ENCODE measurements around the gene GPSM1.

GPSM1 gene

DNA sequence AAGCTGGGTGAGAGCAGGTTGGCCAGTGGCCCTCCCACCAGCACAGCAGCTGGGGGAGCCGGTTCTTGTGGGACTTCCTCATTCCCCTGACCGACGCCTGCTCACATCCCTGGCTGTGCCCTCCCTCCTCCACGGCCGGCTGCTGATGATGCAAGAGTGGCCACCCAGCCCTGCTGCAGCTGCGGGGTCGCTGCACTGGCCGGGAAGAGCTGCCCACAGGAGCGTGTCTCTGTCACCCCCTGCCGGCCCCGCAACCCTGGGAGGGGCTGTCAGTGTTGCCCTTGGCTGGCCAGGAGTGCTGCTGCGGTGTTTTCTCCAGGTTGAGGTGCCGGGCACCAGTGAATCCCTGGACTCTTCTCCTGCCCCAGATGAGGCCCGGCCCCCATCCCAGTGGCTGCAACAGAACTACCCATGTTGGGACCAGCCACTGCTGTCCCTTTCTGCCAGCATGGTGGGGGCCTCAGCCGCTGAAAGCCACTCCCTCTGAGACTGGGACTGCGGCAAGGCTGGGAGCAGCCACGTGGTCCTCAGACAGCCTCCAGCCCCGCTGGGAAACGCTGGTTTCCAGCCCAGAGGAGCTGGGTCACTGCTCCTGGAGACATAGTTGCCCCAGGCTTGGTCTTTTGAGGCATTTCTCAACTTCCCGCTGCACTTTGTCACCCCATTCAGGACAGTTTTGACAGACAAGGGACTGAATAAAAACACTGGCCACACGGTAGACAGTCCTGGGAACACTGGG is 45.4 kb downstream of the GPSM1 start:
- peak overlapping the region in 1 of 2 donors; percentile 0 for H3K4me3 ChIP-seq (replicated peaks in 1 of 2; ENCODE audit: low read depth in 2 of 2, low read length in 2 of 2)
- DNase-seq (ENCODE audit: low read depth in 2 of 2) = peak; percentile 69 to 80
- TF ChIP-seq, protein P1, sequence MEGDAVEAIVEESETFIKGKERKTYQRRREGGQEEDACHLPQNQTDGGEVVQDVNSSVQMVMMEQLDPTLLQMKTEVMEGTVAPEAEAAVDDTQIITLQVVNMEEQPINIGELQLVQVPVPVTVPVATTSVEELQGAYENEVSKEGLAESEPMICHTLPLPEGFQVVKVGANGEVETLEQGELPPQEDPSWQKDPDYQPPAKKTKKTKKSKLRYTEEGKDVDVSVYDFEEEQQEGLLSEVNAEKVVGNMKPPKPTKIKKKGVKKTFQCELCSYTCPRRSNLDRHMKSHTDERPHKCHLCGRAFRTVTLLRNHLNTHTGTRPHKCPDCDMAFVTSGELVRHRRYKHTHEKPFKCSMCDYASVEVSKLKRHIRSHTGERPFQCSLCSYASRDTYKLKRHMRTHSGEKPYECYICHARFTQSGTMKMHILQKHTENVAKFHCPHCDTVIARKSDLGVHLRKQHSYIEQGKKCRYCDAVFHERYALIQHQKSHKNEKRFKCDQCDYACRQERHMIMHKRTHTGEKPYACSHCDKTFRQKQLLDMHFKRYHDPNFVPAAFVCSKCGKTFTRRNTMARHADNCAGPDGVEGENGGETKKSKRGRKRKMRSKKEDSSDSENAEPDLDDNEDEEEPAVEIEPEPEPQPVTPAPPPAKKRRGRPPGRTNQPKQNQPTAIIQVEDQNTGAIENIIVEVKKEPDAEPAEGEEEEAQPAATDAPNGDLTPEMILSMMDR (IDR thresholded peaks at IDR 0.05; ENCODE audit: low read depth, low read length) = no peak

DNA sequence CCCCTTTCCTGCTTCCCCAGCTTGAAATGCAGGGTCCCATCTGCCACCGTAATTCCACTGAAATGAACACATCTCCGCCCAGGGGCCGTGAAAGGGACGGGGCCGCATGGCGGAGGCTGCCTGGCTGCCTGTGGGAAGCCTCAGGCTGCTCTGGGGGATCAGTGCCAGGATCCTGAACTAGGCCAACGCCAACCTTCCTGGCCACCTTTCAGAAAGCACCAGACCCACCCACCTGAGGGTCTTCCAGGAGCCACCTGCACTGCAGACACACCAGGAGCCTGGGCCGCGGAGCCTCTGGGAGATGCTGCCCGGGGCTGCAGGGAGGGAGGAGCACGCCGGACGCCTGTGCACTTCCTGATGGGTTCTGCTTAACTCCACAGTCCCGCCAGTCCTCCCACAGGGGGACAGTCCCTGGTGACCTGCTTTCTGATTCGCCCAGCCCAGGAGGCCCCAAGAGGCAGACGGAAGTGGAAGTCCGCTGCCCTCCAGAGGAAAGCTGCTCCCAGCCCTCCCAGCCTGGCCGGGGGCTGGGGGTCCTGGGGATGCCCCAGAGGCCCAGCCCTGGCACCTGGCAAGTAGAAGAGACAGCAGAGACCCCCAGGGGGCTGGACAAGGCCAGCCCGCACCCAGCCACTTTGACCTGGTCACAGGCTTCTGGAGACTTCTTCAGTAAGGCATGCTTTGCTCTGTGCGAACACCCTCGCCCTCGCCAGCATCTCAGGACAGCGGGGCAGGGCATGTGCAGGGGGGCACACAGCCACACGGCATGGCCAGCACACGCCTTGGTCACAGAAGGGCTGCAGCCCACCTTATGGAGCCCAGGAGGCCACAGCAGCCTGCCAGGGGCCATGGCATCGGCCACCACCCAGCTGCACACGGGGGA is 46.2 kb downstream of the GPSM1 start, which contains the start of gene CARD9:
Gene CARD9 (minus strand): TSS at position 370 of the 883 bp plus-strand sequence. CDS start 1,591 bp downstream, outside the sequence.
- TF ChIP-seq, protein P1 (IDR thresholded peaks at IDR 0.05; ENCODE audit: low read depth, low read length) = no peak
- peak within 1 kb of the TSS in 1 of 2 donors; percentile 0 for H3K4me3 ChIP-seq (replicated peaks in 1 of 2; ENCODE audit: low read depth in 2 of 2, low read length in 2 of 2)
- no peak for DNase-seq (ENCODE audit: low read depth in 2 of 2)

DNA sequence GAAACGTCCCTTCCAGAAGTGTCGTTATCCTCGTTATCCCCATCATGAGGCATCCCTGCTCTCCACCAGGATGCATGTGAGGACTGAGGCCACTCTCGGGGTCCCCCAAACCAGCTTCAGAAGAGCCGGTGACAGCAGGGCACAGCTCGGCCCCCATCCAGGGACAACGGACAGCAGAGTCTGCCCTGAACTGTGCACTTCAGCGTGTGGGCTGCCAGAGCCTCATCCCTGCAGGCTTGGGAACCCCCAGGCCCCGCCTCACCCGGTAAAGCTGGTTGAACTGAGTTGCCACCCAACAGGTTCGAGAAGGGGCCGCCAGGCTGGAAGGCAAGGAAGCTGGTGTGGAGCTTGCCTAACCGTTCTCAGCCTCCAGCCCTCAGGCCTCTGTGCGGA is 46.8 kb downstream of the GPSM1 start:
- TF ChIP-seq, protein P1 (IDR thresholded peaks at IDR 0.05; ENCODE audit: low read depth, low read length) = no peak
- DNase-seq (ENCODE audit: low read depth in 2 of 2) = no peak
- H3K4me3 ChIP-seq (replicated peaks in 1 of 2; ENCODE audit: low read depth in 2 of 2, low read length in 2 of 2) = no peak overlapping the region

DNA sequence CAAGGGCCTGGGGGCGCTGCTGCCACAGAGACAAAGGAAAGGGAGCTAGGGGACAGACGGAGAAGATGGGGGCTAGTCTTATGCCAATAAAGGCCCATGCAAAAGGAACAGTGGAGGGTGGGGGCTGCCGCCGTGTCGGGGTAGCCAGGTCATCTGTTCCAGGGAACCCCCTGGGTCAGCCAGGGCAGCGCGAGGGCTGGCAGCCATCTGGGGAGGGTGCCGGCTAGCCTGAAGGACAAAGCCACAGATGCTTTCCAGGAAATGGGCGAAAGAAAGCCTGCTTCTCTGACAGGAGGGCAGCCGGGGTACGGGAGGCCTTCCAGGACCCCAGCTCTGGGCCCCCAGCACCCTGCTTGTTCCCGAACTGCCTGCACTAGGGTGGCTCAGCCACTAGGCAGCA is 47.8 kb downstream of the GPSM1 start:
- DNase-seq (ENCODE audit: low read depth in 2 of 2) = no peak

DNA sequence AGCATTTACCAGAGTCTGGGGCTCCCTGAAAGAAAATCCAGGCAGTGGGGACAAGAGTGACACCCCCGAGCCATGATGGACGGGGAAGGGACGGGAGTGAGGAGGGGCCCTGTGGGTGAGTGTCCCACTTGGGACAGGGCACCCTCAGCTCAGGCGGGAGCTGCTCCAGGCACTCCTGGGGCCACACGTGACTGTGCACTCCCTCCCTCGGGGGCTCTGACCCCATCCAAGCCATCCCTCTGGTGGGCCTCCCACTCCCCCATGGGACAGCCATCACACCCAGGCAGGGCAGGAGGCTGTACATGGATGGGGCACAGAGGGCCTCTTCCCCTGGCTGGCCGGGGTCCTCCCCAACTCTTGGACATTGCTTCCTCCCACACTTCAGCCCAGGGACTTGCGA is 49.1 kb downstream of the GPSM1 start:
- TF ChIP-seq, protein P1 (IDR thresholded peaks at IDR 0.05; ENCODE audit: low read depth, low read length) = no peak
- no peak for DNase-seq (ENCODE audit: low read depth in 2 of 2)

More for the DNA sequence above, 47.8 kb downstream of the GPSM1 start:
- TF ChIP-seq, protein P1 (IDR thresholded peaks at IDR 0.05; ENCODE audit: low read depth, low read length) = no peak
- no peak overlapping the region for H3K4me3 ChIP-seq (replicated peaks in 1 of 2; ENCODE audit: low read depth in 2 of 2, low read length in 2 of 2)

DNA sequence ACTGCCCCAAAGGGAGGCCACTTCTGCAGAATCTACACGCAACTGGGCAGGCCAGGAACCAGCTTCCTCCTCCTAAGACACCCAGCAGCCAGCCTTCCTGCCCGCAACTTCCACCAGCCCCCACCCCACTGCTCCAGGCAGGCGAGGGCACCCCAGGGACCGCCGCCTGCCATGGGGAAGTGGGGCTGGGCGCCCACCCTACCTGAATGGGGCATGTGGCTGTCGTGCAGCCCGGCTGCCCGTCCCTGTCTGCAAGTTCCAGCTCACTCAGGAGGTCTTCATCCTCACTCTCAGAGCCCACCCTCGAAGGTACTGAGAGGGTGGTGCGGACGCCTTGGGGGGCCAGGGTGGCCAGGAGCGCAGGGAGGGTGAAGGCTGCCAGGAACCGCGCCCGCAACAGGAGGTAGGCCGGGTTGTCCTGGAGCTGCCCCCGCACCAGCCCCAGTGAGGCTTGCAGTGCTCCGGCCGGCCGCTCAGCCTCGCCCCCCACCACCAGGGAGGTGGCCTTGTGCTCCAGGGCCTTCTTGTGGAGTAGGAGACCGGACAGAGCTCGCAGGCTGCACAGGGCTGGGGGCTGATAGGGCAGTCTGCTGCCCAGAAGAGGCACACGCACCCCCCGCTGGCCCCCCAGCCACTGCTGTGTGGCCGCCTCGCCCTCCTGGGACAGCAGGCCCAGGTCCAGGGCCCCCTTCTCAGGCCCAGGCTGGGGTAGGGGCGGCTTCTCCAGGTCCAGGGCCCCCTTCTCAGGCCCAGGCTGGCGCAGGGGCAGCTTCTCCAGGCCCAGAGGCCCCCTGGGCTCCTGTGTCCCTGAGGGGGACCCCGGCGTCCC is 50.2 kb downstream of the GPSM1 start:
- TF ChIP-seq, protein P1 (IDR thresholded peaks at IDR 0.05; ENCODE audit: low read depth, low read length) = no peak
- no peak overlapping the region for H3K4me3 ChIP-seq (replicated peaks in 1 of 2; ENCODE audit: low read depth in 2 of 2, low read length in 2 of 2)
- no peak for DNase-seq (ENCODE audit: low read depth in 2 of 2)

More for the DNA sequence above, 49.1 kb downstream of the GPSM1 start:
- no peak overlapping the region for H3K4me3 ChIP-seq (replicated peaks in 1 of 2; ENCODE audit: low read depth in 2 of 2, low read length in 2 of 2)

Measured in cardiac fibroblast (primary cell).